ENCODE results near the gene HS6ST3. TPM values are rescaled to one million over a fixed set of nuclear protein-coding genes. Genes with fewer than 3 reads are reported as not detected.

Gene HS6ST3
- total RNA-seq, 1 donor from 2014 or later, result not detected

GRCh38 chr13:96646515-96647211 is 556.8 kb downstream of the HS6ST3 start:
- intact Hi-C loops (cut with micrococcal nuclease), result no loop called here

- intact Hi-C loops (cut with micrococcal nuclease), result no loop called here
Measured at GRCh38 chr13:96650301-96650886, 560.5 kb downstream of the HS6ST3 start.

GRCh38 chr13:96651598-96651997 is 561.7 kb downstream of the HS6ST3 start:
- intact Hi-C loops (cut with micrococcal nuclease), result no loop called here

GRCh38 chr13:96652506-96652905 is 562.6 kb downstream of the HS6ST3 start:
- intact Hi-C loops (cut with micrococcal nuclease), result no loop called here

GRCh38 chr13:96661612-96662011 is 571.7 kb downstream of the HS6ST3 start:
- intact Hi-C loops (cut with micrococcal nuclease), result no loop called here

GRCh38 chr13:96662036-96662435 is 572.1 kb downstream of the HS6ST3 start:
- intact Hi-C loops (cut with micrococcal nuclease), result no loop called here

GRCh38 chr13:96667294-96668018 is 577.5 kb downstream of the HS6ST3 start:
- intact Hi-C loops (cut with micrococcal nuclease), result no loop called here

GRCh38 chr13:96671073-96671472 is 581.2 kb downstream of the HS6ST3 start:
- intact Hi-C loops (cut with micrococcal nuclease), result no loop called here

GRCh38 chr13:96672016-96672415 is 582.1 kb downstream of the HS6ST3 start:
- intact Hi-C loops (cut with micrococcal nuclease), result no loop called here

GRCh38 chr13:96673825-96674224 is 583.9 kb downstream of the HS6ST3 start:
- intact Hi-C loops (cut with micrococcal nuclease), result no loop called here

- intact Hi-C loops (cut with micrococcal nuclease), result no loop called here
Measured at GRCh38 chr13:96677029-96677428, 587.1 kb downstream of the HS6ST3 start.

- intact Hi-C loops (cut with micrococcal nuclease), result no loop called here
Measured at GRCh38 chr13:96678801-96679200, 588.9 kb downstream of the HS6ST3 start.

- intact Hi-C loops (cut with micrococcal nuclease), result no loop called here
Measured at GRCh38 chr13:96680898-96681297, 591.0 kb downstream of the HS6ST3 start.

GRCh38 chr13:96681766-96682165 is 591.9 kb downstream of the HS6ST3 start:
- intact Hi-C loops (cut with micrococcal nuclease), result no loop called here

GRCh38 chr13:96684469-96684868 is 594.6 kb downstream of the HS6ST3 start:
- intact Hi-C loops (cut with micrococcal nuclease), result no loop called here

- intact Hi-C loops (cut with micrococcal nuclease), result no loop called here
Measured at GRCh38 chr13:96684907-96685306, 595.0 kb downstream of the HS6ST3 start.

GRCh38 chr13:96686286-96686685 is 596.4 kb downstream of the HS6ST3 start:
- intact Hi-C loops (cut with micrococcal nuclease), result no loop called here

GRCh38 chr13:96687191-96687590 is 597.3 kb downstream of the HS6ST3 start:
- intact Hi-C loops (cut with micrococcal nuclease), result no loop called here

- intact Hi-C loops (cut with micrococcal nuclease), result no loop called here
Measured at GRCh38 chr13:96690998-96691397, 601.1 kb downstream of the HS6ST3 start.

- intact Hi-C loops (cut with micrococcal nuclease), result no loop called here
Measured at GRCh38 chr13:96696389-96696900, 606.5 kb downstream of the HS6ST3 start.

GRCh38 chr13:96700657-96701056 is 610.8 kb downstream of the HS6ST3 start:
- intact Hi-C loops (cut with micrococcal nuclease), result no loop called here

- intact Hi-C loops (cut with micrococcal nuclease), result no loop called here
Measured at GRCh38 chr13:96707146-96707545, 617.2 kb downstream of the HS6ST3 start.

All from T-helper 1 cell treated with Interleukin-12 subunit alpha and Interleukin-12 subunit beta and Interleukin-4 antibody, amounts not matched to agents 30 ng/mL and 1 ng/mL, for 36 hours (primary cell).